GM11168 (cell line): ENCODE results near the gene GFRA3.

Source experiments
- in situ Hi-C: fragments of 300-500 bp; cut with MboI; formaldehyde crosslinking; loops from one replicate; pipeline ENCODE4 v1.12.0; 2022; ENCODE audit warnings: low sequenced_read_pairs; ENCODE audit not compliant: unreplicated experiment

GFRA3 gene

GRCh38 chr5:138210985-138211384 is 63.4 kb downstream of the GFRA3 start:
- in situ Hi-C loops, result no loop called here
